HG02588 (cell line): ENCODE results near the gene TNIP1.

Experiments
- ATAC-seq: cut with Tn5 transposase; IDR thresholded peaks from one replicate; pipeline ENCODE4 v1.9.1; 2021; ENCODE audit warnings: mild to moderate bottlenecking, moderate library complexity; ENCODE audit not compliant: unreplicated experiment

Gene TNIP1

DNA sequence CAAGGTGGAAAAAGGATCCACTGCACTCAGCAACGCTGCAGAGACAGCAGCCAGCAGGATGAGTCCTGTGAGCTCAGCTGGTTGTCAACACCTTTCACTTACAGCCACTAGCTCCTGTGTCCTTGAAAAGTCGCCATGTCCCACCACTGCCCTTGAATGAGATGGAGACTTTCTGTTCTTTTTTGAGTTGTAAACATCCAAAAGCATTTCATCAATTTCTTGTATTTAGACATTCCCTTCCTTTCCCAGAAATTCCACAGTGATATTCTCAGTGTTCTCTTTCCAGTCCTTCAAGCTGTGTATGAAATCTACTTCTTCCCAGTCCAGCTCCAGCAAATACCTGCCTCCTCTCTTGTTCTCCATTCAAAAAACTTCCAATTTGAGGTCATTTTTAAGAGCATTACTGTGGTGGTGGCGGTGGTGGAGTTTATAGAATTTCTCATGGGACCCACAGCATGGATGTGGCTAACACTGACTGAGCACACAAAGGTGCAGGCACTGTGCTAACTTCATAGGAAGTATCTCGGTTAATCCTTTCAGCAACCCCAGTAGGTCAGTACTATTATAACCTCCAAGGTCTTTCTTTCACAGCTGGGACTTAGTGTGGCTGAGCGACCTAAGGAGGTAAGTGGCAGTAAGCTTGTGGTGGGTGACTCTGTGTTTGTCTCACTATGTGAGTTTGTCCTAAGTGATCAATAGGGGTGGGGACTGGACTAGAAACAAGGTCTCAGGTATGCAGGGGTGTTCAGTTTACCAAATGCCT lies 75.5 kb downstream of the TNIP1 start:
- no peak for ATAC-seq

DNA sequence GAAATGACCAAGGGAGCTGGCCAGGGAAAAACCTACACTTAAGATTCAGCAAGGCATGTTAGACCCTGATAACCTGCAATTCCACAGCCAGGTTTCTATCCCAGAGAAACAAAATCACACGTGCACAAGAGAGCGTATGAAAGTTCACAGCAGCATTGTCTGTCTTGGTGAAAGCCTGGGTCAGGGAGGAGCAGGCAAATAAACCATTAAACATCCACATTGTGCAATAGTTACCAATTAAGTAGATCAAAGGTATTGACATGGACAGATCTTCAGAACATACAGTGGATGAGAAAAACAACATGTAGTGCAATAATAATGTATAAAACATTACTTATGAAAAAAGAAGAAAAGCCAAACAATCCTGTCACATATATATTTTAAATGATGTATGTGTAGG lies 76.3 kb downstream of the TNIP1 start:
- no peak for ATAC-seq

GRCh38 chr5:151003503-151003860 lies 77.4 kb downstream of the TNIP1 start:
- no peak for ATAC-seq

DNA sequence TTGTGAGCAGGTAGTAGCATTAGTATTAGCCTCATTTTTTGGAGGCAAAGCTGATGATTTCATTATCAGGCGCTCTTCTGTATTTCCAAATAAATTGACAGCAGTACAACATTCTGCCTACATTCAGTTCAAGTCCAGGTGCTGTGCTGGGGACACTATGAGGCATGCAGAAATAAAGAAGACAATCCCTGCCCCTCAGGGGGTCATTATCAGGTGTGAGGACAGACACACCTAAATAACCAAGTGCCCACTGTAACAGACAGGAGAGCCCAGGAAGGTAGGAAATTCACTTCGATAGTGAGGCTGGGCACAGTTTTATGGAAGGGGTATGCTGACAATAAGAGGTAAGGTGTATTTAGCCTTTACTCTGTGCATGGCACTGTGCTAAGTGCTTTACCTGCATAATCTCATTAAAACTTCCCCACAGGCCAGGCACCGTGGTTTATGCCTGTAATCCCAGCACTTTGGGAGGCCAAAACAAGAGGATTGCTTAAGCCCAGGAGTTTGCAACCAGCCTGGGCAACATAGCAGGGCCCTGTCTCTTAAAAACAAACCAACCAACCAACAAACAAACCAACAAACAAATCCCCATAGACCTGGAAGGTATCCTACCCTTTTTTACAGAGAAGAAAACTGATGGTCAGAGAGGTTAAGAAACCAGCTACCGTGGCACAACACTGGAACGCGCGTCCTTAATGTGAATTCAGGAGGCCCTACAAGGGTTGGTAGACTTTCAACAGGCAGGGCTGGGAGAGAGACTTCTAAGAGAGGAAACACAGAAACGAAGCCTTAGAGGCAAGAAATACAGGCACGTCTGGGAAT lies 77.9 kb downstream of the TNIP1 start:
- no peak for ATAC-seq

DNA sequence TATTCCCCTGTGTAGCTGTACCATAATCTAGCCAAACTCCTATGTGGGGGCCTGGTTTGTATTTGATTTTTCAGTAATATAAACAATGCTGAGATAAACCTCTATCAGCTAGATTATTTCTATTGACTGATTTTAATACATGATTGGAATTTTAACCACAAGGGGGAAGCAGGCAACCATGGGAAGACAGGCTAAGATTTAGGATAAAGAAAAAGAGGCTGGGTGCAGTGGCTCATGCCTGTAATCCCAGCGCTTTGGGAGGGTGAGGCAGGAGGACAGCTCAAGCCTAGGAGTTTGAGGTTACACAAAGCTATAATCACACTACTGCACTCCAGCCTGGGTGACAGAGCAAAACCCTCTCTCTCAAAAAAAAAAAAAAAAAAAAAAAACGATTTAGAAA lies 78.6 kb downstream of the TNIP1 start:
- no peak for ATAC-seq

- ATAC-seq: no peak
These were observed 79.4 kb downstream of the TNIP1 start for GRCh38 chr5:151001436-151001835.

GRCh38 chr5:150999704-151000442 lies 81.0 kb downstream of the TNIP1 start:
- ATAC-seq: no peak

DNA sequence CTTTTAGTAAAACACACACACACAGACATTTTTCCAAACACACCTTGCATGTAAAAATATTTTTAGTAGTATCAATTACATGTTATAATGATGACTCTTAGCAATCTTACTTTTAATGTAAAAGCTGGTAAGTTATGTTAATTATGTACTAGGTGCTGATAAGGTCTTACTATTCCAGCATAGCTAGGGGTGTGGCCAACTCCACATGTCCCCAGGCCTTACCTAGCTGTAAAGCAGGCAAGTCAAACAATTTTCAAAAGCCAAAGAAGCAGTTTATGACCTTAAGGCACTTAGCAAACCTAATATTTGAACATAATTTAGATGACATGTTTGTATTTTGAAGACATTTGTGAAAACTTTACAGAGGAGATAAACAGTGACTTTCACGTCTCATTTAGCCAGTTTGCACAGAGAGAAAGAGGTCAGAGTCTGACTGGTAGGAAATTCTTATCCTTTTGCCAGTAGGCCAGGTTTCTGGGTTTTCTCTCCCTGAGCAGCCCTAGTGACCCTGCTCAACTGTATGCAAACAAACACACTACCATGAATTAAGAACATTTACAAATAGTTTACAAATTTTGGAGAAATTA lies 86.9 kb downstream of the TNIP1 start:
- ATAC-seq: no peak

DNA sequence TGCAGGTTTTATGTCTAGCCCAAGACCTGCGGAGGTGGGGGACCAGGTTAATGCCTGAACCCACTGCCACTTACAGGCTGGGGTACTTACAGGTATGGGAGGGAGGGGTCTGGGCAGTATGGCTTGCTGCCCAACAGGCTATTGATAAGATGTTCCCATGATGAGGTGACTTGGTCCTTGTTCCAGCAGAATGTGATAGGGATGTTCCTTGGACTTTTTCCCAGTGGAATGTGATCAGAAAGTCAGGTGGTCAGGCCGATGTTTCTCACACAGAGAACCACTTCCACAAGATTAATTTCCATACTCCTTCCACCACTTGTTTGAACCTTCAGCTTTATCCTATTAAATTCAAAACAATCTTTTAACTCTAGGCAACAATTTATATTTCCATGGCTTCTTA lies 87.4 kb downstream of the TNIP1 start:
- ATAC-seq: no peak

GRCh38 chr5:150992705-150993104 lies 88.1 kb downstream of the TNIP1 start:
- ATAC-seq: no peak

DNA sequence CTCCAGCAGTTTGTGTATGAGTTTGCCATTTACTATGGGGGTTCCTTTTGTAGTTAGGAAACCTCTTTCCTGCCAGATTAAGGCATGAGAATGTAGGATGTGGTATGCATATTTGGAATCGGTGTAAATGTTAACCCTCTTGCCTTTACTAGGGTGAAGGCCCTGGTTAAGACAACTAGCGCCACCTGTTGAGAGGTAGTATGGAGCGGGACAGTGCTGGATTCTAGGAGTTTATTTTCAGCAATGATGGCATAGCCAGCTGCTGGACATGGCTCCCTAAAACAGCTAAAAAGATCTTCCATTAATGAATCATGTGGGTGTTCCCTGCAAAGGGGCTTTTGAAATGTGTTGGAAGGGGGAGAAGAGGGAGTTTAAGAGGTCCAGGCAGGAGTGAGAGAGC lies 91.1 kb downstream of the TNIP1 start:
- ATAC-seq: no peak

DNA sequence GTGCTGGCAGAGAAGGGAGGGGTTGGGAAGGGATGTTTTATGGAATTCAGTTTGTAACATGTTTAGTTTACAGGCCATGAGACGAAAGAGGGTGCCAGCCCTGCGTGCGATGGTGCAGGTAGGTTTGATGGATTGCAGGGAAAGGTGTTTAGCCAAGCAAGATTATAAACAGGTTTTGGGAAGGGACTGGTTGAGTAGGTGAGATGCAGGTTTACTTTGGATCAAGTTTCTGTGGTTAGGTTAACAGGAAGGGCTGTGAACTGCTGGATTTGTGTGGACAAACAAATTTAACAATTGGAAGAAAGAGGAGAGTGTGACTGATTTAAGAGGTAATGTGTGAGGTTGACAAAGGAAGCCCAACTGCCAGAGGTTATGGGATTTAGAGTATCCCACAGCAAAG lies 93.1 kb downstream of the TNIP1 start:
- no peak for ATAC-seq
